Rectal smooth muscle tissue (tissue), 1 donor: ENCODE measurements around the gene FBN1.

Source experiments
- H3K27ac ChIP-seq: one replicate; pipeline ENCODE4 v1.7.0; 2013; ENCODE audit warnings: low read depth, low read length, inconsistent platforms
- H3K27me3 ChIP-seq: one replicate; pipeline ENCODE4 v1.7.0; 2013; ENCODE audit warnings: low read length; ENCODE audit not compliant: control insufficient read depth, insufficient read depth
- H3K36me3 ChIP-seq: one replicate; pipeline ENCODE4 v1.7.0; 2013; ENCODE audit warnings: low read length; ENCODE audit not compliant: control insufficient read depth, insufficient read depth
- H3K4me1 ChIP-seq: one replicate; pipeline ENCODE4 v1.7.0; 2013; ENCODE audit warnings: low read length; ENCODE audit not compliant: control insufficient read depth, insufficient read depth
- H3K4me3 ChIP-seq: one replicate; pipeline ENCODE4 v1.7.0; 2013; ENCODE audit warnings: low read length
- H3K9ac ChIP-seq: one replicate; pipeline ENCODE4 v1.7.0; 2013; ENCODE audit warnings: low read length

FBN1 gene

DNA sequence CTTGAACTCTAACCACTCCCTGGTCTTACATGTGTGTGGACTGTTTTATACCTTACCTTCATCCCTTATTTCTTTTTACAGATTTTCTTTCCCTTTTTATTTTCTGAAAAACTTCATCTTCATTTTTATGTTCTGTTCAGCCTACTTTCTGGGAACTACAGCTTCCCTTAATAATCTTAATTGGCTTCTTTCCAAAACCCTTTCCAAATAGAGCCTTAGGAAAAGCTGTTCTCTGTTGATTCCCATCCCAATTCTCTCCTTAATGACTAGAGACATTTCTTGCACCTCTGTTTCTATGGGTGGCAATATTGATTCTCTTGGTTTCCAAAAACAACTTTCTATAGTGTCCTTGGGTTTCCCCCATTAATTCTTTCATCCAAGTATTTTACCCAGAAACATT, 179.4 kb downstream of the FBN1 start:
- H3K36me3 ChIP-seq = peaks cover 4% of the 10 kb centered on the region

DNA sequence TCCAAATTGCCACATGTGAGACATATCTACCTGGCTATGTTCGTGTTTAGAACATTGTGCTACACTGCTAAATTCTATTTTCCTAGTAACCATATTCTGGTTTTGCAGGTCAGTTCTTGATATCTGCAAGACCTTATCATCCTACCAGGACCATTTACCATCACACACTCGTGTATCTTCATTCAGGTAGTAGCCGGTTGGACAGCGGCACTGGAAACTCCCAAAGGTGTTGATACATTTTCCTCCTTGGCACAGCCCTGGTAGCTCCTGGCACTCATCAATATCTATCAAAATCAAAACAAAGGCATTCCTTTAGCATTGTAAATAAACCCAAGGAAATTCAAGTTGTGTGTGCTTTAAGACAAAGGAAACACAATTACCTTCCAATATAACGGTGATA, 180.1 kb downstream of the FBN1 start:
- H3K27me3 ChIP-seq = no peaks in the 10 kb centered on the region
- H3K4me3 ChIP-seq = no peak overlapping the region
- H3K9ac ChIP-seq = no peak overlapping the region
- H3K4me1 ChIP-seq = no peaks in the 10 kb centered on the region
- peak overlapping the region; percentile 21 for H3K27ac ChIP-seq
- peaks cover 4% of the 10 kb centered on the region for H3K36me3 ChIP-seq

More for the DNA sequence above, 179.4 kb downstream of the FBN1 start:
- H3K4me1 ChIP-seq = no peaks in the 10 kb centered on the region
- no peak overlapping the region for H3K4me3 ChIP-seq
- H3K9ac ChIP-seq = no peak overlapping the region
- no peaks in the 10 kb centered on the region for H3K27me3 ChIP-seq
- peak overlapping the region; percentile 21 for H3K27ac ChIP-seq

DNA sequence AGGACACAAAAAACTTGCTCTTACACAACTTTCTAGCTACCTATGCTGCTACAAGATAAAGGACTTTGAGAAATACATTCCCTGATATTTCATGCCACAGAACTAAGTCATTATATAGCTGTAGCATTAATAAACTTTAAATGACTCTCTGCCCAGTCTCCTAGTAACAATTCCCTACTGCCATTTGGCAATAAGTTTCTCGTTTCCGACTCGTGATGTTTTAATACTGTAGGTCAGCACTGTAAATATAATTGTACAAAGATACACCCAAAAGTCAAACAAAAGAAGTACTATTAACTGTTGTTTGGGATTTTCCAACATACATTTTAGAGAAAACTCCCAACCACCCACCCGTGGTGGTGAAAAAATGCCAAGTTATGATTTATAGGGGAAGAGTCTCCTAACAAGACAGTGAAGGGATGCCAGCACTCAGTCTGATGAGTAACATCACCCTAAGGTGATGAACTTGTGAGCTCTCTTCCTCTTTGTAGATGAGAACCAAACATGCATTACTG, 182.1 kb downstream of the FBN1 start:
- H3K9ac ChIP-seq = no peak overlapping the region
- peaks cover 2% of the 10 kb centered on the region for H3K4me1 ChIP-seq
- no peaks in the 10 kb centered on the region for H3K27me3 ChIP-seq
- no peak overlapping the region for H3K4me3 ChIP-seq
- peaks cover 4% of the 10 kb centered on the region for H3K36me3 ChIP-seq
- no peak overlapping the region for H3K27ac ChIP-seq

- H3K27ac ChIP-seq = no peak overlapping the region
- H3K36me3 ChIP-seq = peaks cover 4% of the 10 kb centered on the region
- H3K27me3 ChIP-seq = no peaks in the 10 kb centered on the region
- peaks cover 2% of the 10 kb centered on the region for H3K4me1 ChIP-seq
- no peak overlapping the region for H3K9ac ChIP-seq
- no peak overlapping the region for H3K4me3 ChIP-seq
Observed at GRCh38 chr15:48462688-48463087, 182.8 kb downstream of the FBN1 start.

DNA sequence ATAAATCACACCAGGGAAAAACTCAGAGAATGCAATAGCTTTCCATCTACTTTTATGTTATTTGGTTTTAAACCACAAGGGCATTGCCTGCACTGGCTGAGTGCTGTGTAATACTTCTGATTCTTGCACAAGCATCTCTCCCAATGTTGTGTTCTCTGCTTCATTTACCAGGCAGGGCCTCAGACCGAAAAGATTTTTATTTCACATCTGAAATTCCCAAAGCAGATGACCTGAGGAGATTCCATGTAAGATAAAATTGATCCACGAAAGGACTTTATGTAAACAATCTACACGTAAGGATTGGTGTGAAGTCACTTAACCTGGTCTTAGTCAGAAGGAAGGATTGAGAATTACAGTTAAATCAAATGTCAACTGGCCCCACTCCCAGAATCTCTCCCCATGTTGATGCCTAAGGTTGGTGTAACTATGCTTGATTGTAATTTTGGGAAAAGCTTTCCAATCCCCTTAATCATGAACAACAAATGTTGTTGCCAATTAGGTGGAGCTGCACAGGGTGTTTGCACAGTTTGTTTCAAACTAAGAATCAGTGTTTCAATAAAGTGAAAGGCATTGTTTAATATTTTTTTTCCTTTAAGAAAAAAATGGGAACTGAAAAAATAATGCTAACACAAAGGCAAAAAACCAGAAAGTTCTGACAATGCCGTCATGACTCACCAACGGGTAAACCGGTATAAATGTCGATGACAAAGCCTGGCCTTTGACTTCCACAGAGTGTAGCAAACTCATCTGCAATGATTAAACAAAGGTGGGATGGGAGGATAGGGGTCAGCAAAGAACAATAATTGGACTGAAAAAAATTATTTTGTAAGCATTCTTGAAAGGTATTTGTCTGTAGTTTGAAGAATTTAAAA, 185.7 kb downstream of the FBN1 start:
- Histone ChIP-seq H3K36me3 (no peaks in the 10 kb centered on the region), H3K27me3 (no peaks in the 10 kb centered on the region), H3K4me1 (peaks cover 2% of the 10 kb centered on the region), H3K9ac (no peak overlapping the region), H3K27ac (no peak overlapping the region), H3K4me3 (no peak overlapping the region)

DNA sequence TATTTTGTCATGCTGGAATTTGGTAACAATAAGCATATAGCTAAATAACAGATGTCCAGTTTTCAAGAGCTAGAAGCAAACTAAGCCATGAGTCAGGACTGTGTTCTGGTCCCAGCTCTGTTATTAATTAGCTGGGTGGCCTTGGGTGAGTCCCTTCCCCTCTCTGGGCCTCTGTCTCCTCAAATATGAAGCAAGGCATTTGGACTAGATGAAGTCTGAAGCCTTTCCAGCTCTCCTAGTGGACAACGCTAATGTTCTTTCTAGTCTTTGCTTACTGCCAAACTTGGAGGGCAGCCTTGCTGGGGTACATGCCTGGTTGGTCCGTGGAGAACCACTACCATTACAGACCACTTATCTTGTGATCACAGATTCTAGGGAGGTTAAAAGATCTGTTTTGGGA, 186.6 kb downstream of the FBN1 start:
- Histone ChIP-seq H3K36me3 (no peaks in the 10 kb centered on the region), H3K4me1 (peaks cover 2% of the 10 kb centered on the region), H3K4me3 (no peak overlapping the region), H3K27me3 (no peaks in the 10 kb centered on the region), H3K9ac (no peak overlapping the region), H3K27ac (no peak overlapping the region)

DNA sequence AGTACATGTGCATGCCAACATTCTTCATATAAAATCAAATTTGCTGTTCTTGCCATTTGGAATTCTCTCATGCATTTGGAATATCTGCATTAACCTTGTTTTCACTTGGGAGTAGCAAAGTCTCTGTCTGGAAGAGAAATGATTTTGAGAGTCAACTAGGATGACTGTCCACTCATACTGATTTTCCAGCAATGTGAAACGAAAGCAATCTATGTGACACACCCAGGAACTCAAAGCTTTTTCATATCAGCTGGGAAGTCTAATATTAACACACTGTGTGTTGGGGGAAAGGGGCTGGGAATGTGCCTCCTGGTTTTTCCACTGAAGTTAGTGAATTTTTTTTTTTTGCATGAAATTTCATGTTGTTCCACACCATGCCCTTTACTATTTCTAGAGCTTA, 189.4 kb downstream of the FBN1 start:
- no peaks in the 10 kb centered on the region for H3K36me3 ChIP-seq
- no peak overlapping the region for H3K27ac ChIP-seq
- H3K4me1 ChIP-seq = peaks cover 2% of the 10 kb centered on the region
- H3K27me3 ChIP-seq = no peaks in the 10 kb centered on the region
- H3K9ac ChIP-seq = no peak overlapping the region
- no peak overlapping the region for H3K4me3 ChIP-seq

GRCh38 chr15:48451736-48452135, 193.8 kb downstream of the FBN1 start:
- no peak overlapping the region for H3K4me3 ChIP-seq
- no peak overlapping the region for H3K9ac ChIP-seq
- H3K27me3 ChIP-seq = no peaks in the 10 kb centered on the region
- H3K4me1 ChIP-seq = no peaks in the 10 kb centered on the region
- no peak overlapping the region for H3K27ac ChIP-seq
- H3K36me3 ChIP-seq = no peaks in the 10 kb centered on the region

GRCh38 chr15:48451241-48451640, 194.3 kb downstream of the FBN1 start:
- no peak overlapping the region for H3K4me3 ChIP-seq
- no peaks in the 10 kb centered on the region for H3K36me3 ChIP-seq
- H3K27ac ChIP-seq = no peak overlapping the region
- no peaks in the 10 kb centered on the region for H3K27me3 ChIP-seq
- no peaks in the 10 kb centered on the region for H3K4me1 ChIP-seq
- no peak overlapping the region for H3K9ac ChIP-seq

DNA sequence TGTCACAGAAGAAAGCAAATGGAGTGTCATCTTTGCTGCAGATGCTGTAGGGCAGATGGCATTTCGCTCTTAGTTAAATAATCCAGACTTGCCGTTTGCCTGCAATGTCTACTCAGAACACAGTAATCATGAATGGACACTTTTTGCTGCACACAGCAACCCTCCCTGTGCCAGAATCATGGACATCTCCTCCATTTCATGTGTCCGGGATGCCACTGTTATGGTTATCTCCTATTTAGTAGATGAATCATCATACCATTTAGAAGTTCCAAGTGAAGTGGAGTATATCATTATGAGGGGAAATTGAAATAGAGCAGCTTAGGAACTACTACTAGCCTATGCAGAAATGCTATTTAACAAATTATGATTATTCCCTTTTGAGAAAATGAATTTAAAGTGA, 195.8 kb downstream of the FBN1 start:
- Histone ChIP-seq H3K36me3 (no peaks in the 10 kb centered on the region), H3K4me3 (no peak overlapping the region), H3K9ac (no peak overlapping the region), H3K4me1 (no peaks in the 10 kb centered on the region), H3K27ac (no peak overlapping the region), H3K27me3 (no peaks in the 10 kb centered on the region)

- Histone ChIP-seq H3K4me1 (no peaks in the 10 kb centered on the region), H3K36me3 (no peaks in the 10 kb centered on the region), H3K27me3 (no peaks in the 10 kb centered on the region), H3K4me3 (no peak overlapping the region), H3K9ac (no peak overlapping the region), H3K27ac (no peak overlapping the region)
Observed at GRCh38 chr15:48447657-48448056, 197.9 kb downstream of the FBN1 start.

- no peaks in the 10 kb centered on the region for H3K27me3 ChIP-seq
- H3K36me3 ChIP-seq = no peaks in the 10 kb centered on the region
- no peaks in the 10 kb centered on the region for H3K4me1 ChIP-seq
- H3K4me3 ChIP-seq = no peak overlapping the region
- no peak overlapping the region for H3K27ac ChIP-seq
- H3K9ac ChIP-seq = no peak overlapping the region
Observed at GRCh38 chr15:48447058-48447457, 198.5 kb downstream of the FBN1 start.

DNA sequence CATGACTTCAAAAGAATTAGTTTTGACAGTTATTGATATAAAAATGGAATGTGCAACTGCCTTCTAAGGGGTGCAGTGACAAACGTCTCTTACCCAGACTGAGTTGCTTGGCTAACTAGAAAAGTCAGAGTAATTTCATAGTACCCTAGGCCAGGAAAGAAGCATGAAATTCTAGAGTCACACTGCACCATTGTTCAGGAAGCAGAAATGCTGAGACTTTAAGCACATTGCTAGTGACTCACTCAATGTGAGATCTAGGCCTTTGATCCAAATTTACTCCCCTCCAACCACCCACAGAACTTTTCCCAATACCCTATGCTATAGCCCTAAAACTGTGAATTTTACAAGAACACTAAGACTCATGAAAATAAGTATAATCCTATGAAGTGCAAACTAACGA, 203.5 kb downstream of the FBN1 start:
- Histone ChIP-seq H3K4me1 (no peaks in the 10 kb centered on the region), H3K4me3 (no peak overlapping the region), H3K36me3 (no peaks in the 10 kb centered on the region), H3K9ac (no peak overlapping the region), H3K27me3 (no peaks in the 10 kb centered on the region), H3K27ac (no peak overlapping the region)
